ENCODE data around the gene RXFP4. TPM values are rescaled to one million over a fixed set of nuclear protein-coding genes. Genes with fewer than 3 reads are reported as not detected.

RXFP4 gene
- total RNA-seq, 1 donor from 2014 or later: not detected

DNA sequence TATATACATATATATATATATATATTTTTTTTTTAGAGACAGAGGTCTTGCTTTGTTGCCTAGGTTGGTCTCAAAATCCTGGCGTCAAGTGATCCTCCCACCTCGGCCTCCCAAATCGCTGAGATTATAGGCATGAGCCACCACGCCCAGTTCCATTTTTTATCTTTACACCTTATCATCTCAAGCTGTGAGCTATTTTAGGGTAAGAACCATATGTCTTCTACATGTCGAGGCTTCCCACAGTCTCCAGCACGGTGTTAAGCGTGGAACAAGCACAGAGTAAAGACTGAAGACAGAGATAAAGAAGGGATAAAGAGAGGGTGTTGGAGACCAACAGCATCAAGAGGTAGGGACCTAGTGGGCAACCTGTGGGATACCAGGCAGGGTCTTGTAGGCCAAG, 22.8 kb downstream of the RXFP4 start:
- peaks cover 19% of the 10 kb centered on the region for H3K27me3 Mint-ChIP-seq (ENCODE audit: unreplicated experiment)
- no peaks in the 10 kb centered on the region for H3K9me3 Mint-ChIP-seq (ENCODE audit: unreplicated experiment)
- H3K4me3 Mint-ChIP-seq (ENCODE audit: unreplicated experiment): peak overlapping the region; percentile 78
- H3K27ac Mint-ChIP-seq (ENCODE audit: unreplicated experiment): peak overlapping the region; percentile 44
- peaks cover 64% of the 10 kb centered on the region for H3K36me3 Mint-ChIP-seq (ENCODE audit: low read depth, unreplicated experiment)
- TF ChIP-seq, protein P1, sequence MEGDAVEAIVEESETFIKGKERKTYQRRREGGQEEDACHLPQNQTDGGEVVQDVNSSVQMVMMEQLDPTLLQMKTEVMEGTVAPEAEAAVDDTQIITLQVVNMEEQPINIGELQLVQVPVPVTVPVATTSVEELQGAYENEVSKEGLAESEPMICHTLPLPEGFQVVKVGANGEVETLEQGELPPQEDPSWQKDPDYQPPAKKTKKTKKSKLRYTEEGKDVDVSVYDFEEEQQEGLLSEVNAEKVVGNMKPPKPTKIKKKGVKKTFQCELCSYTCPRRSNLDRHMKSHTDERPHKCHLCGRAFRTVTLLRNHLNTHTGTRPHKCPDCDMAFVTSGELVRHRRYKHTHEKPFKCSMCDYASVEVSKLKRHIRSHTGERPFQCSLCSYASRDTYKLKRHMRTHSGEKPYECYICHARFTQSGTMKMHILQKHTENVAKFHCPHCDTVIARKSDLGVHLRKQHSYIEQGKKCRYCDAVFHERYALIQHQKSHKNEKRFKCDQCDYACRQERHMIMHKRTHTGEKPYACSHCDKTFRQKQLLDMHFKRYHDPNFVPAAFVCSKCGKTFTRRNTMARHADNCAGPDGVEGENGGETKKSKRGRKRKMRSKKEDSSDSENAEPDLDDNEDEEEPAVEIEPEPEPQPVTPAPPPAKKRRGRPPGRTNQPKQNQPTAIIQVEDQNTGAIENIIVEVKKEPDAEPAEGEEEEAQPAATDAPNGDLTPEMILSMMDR (IDR thresholded peaks at IDR 0.05; ENCODE audit: unreplicated experiment): no peak
- peaks cover 51% of the 10 kb centered on the region for H3K4me1 Mint-ChIP-seq (ENCODE audit: unreplicated experiment)
- no peak for DNase-seq (ENCODE audit: low spot score)

DNA sequence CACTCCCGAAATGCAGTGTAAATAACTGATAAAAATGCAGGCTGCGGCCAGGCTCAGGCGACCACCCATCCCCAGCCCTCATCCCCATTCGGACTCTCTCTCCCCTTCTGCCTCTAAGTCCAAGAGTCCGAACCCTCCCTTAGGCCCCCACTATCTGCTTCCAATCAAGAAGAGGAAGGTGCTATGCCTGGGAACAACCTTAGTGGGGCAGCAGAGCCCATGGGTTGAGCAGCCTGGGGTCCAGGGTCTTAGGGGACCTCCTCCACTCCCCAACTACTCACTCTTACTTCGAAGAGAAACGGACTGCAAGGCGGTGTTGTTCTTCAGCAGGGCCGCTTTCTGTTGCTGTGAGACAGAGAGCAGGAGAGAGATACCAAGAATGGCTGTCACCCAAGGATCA, 24.7 kb downstream of the RXFP4 start:
- TF ChIP-seq, protein P1 (IDR thresholded peaks at IDR 0.05; ENCODE audit: unreplicated experiment): no peak
- Mint-ChIP-seq H3K9me3 (ENCODE audit: unreplicated experiment) (no peaks in the 10 kb centered on the region), H3K27me3 (ENCODE audit: unreplicated experiment) (peaks cover 14% of the 10 kb centered on the region), H3K4me3 (ENCODE audit: unreplicated experiment) (peak overlapping the region; percentile 67), H3K4me1 (ENCODE audit: unreplicated experiment) (peaks cover 67% of the 10 kb centered on the region), H3K27ac (ENCODE audit: unreplicated experiment) (peak overlapping the region; percentile 99), H3K36me3 (ENCODE audit: low read depth, unreplicated experiment) (peaks cover 65% of the 10 kb centered on the region)
- DNase-seq (ENCODE audit: low spot score): no peak

DNA sequence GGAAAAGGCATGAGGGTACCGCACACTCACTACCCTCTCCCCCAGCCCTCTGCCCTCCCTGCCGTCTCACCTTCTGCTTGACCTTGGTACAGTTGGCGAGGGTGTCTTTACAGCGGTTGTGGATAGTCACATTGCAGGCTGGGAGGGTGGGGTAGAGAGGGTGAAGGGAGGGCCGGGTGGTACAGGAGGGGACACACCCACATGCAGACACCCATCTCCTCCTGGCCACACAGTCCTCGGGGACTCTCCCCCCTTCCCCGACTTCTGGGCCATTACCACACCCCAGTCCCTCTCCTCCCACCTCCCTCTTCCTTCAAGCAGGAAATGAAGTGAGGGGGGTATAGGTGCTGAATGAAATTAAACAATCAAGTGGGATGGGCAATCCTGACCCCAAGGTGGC, 25.3 kb downstream of the RXFP4 start:
- TF ChIP-seq, protein P1 (IDR thresholded peaks at IDR 0.05; ENCODE audit: unreplicated experiment): no peak
- no peaks in the 10 kb centered on the region for H3K9me3 Mint-ChIP-seq (ENCODE audit: unreplicated experiment)
- peak overlapping the region; percentile 84 for H3K4me3 Mint-ChIP-seq (ENCODE audit: unreplicated experiment)
- peak overlapping the region; percentile 99 for H3K27ac Mint-ChIP-seq (ENCODE audit: unreplicated experiment)
- peaks cover 62% of the 10 kb centered on the region for H3K36me3 Mint-ChIP-seq (ENCODE audit: low read depth, unreplicated experiment)
- DNase-seq (ENCODE audit: low spot score): no peak
- H3K4me1 Mint-ChIP-seq (ENCODE audit: unreplicated experiment): peaks cover 71% of the 10 kb centered on the region
- peaks cover 14% of the 10 kb centered on the region for H3K27me3 Mint-ChIP-seq (ENCODE audit: unreplicated experiment)

DNA sequence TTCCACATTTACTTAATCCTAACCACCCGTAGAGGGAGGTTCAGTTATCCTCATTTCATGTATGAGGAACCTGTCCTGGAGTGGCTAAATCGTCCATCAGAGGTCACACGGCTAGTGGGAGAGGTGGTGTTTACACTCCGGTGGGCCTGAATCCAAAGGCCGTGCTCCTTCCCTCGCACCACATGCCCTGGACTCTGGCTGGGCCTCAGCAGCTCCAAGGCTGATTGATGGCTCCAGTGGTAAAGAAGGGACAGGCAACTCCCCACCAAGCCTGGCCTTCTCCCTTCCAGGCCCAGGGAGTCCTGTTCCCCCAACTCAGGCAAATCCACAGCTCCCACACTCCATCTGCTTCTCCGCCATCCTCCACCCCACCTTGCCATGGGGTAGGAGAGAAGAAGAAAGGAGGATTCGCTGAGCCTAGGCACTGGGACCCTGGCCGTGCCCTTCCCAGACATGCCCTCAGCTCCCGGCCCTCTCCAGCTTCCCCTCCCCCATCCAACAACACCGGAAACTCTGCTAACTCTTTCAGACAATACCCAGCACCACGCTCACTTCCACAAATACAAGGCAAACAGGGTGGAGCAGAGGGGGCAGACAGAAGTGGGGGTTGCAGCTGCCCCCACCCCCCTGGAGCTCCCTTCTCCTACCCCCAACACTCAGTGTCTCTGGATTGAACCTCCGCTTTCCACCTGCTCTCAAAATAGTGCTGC, 26.1 kb downstream of the RXFP4 start:
- DNase-seq (ENCODE audit: low spot score): peak; percentile 56
- peaks cover 56% of the 10 kb centered on the region for H3K36me3 Mint-ChIP-seq (ENCODE audit: low read depth, unreplicated experiment)
- H3K9me3 Mint-ChIP-seq (ENCODE audit: unreplicated experiment): no peaks in the 10 kb centered on the region

DNA sequence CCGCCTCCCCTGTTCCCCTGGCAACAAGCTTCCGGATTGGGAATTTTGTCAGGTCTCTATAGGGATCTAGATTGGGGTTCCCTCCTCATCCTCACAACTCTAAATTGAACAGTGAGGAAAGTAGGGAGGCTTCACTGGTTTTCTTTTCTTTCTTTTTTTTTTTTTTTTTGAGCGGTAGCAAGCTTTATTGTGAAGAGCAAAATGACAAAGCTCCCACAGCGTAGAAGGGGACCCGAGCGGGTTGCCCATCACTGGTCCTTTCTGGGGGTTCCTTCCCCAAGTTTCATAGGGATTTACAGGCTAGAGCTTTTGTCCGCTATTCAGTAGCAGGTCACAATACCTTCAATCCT, 26.6 kb downstream of the RXFP4 start:
- peaks cover 56% of the 10 kb centered on the region for H3K36me3 Mint-ChIP-seq (ENCODE audit: low read depth, unreplicated experiment)
- TF ChIP-seq, protein P1 (IDR thresholded peaks at IDR 0.05; ENCODE audit: unreplicated experiment): no peak
- H3K4me3 Mint-ChIP-seq (ENCODE audit: unreplicated experiment): peak overlapping the region; percentile 84
- no peak for DNase-seq (ENCODE audit: low spot score)
- peaks cover 77% of the 10 kb centered on the region for H3K4me1 Mint-ChIP-seq (ENCODE audit: unreplicated experiment)
- peak overlapping the region; percentile 99 for H3K27ac Mint-ChIP-seq (ENCODE audit: unreplicated experiment)
- H3K27me3 Mint-ChIP-seq (ENCODE audit: unreplicated experiment): peaks cover 17% of the 10 kb centered on the region
- H3K9me3 Mint-ChIP-seq (ENCODE audit: unreplicated experiment): no peaks in the 10 kb centered on the region

More for the DNA sequence above, 26.1 kb downstream of the RXFP4 start:
- H3K27ac Mint-ChIP-seq (ENCODE audit: unreplicated experiment): peak overlapping the region; percentile 99
- H3K4me1 Mint-ChIP-seq (ENCODE audit: unreplicated experiment): peaks cover 77% of the 10 kb centered on the region
- H3K4me3 Mint-ChIP-seq (ENCODE audit: unreplicated experiment): peak overlapping the region; percentile 84
- peaks cover 16% of the 10 kb centered on the region for H3K27me3 Mint-ChIP-seq (ENCODE audit: unreplicated experiment)
- TF ChIP-seq, protein P1 (IDR thresholded peaks at IDR 0.05; ENCODE audit: unreplicated experiment): no peak
